GM18870 (cell line): Measurements from ENCODE around the gene TAF5.
"Not testable (repeated sequence)": the region's sequence is repeated elsewhere in the genome, so short reads cannot be mapped to it uniquely, and the experiment has no call there.

Experiments used
- ATAC-seq: cut with Tn5 transposase; IDR thresholded peaks from one replicate; pipeline ENCODE4 v1.9.1; 2021; ENCODE audit warnings: moderate library complexity; ENCODE audit not compliant: unreplicated experiment

TAF5 gene

GRCh38 chr10:103367782-103368518, at the start of gene TAF5:
TSS of gene TAF5 (plus strand) at chr10:103367976. CDS start at chr10:103367990, 14 bp downstream.
- peak; percentile 45 for ATAC-seq

- no peak for ATAC-seq
Measured at GRCh38 chr10:103327906-103328305, 39.9 kb upstream of the TAF5 start.

GRCh38 chr10:103333934-103334520, 33.7 kb upstream of the TAF5 start:
- no peak for ATAC-seq

GRCh38 chr10:103334567-103334966, 33.2 kb upstream of the TAF5 start:
- no peak for ATAC-seq

GRCh38 chr10:103336370-103336769, 31.4 kb upstream of the TAF5 start:
- no peak for ATAC-seq

- no peak for ATAC-seq
Measured at GRCh38 chr10:103350175-103350516, 17.6 kb upstream of the TAF5 start.

GRCh38 chr10:103350517-103351260, 17.1 kb upstream of the TAF5 start, which contains the start of gene PCGF6:
TSS of gene PCGF6 (minus strand) at chr10:103351140. CDS start at chr10:103351066, 74 bp downstream.
- peak; percentile 52 for ATAC-seq

GRCh38 chr10:103353281-103353680, 14.5 kb upstream of the TAF5 start:
- ATAC-seq = no peak

- not testable (repeated sequence) for ATAC-seq
Measured at GRCh38 chr10:103354567-103354966, 13.2 kb upstream of the TAF5 start.

GRCh38 chr10:103355906-103356599, 11.7 kb upstream of the TAF5 start:
- ATAC-seq = no peak

- ATAC-seq = not testable (repeated sequence)
Measured at GRCh38 chr10:103359493-103359892, 8.3 kb upstream of the TAF5 start.

- ATAC-seq = not testable (repeated sequence)
Measured at GRCh38 chr10:103360791-103361190, 7.0 kb upstream of the TAF5 start.

GRCh38 chr10:103367379-103367781, 396 bp upstream of the TAF5 start:
- ATAC-seq = no peak

GRCh38 chr10:103373544-103373943, 5.8 kb downstream of the TAF5 start:
- no peak for ATAC-seq

GRCh38 chr10:103374263-103374662, 6.5 kb downstream of the TAF5 start:
- no peak for ATAC-seq

GRCh38 chr10:103382769-103383168, 15.0 kb downstream of the TAF5 start:
- no peak for ATAC-seq

- ATAC-seq = no peak
Measured at GRCh38 chr10:103394180-103394579, 26.4 kb downstream of the TAF5 start.

- ATAC-seq = no peak
Measured at GRCh38 chr10:103395754-103396066, 27.9 kb downstream of the TAF5 start.

GRCh38 chr10:103396067-103396788, 28.5 kb downstream of the TAF5 start, which contains the start of the genes ATP5MK and PDCD11:
TSS of gene ATP5MK (minus strand) at chr10:103396475. CDS start at chr10:103392457, 4,018 bp downstream.
TSS of gene PDCD11 (plus strand) at chr10:103396626. CDS start at chr10:103398427, 1,801 bp downstream.
- peak; percentile 98 for ATAC-seq

GRCh38 chr10:103396789-103397087, 29.0 kb downstream of the TAF5 start:
- ATAC-seq = no peak
